ENCODE data around the gene PGAP3. TPM values are rescaled to one million over a fixed set of nuclear protein-coding genes. Genes with fewer than 3 reads are reported as not detected.

PGAP3 gene
- total RNA-seq, 1 experiment from 2014 or later: 13.2 TPM

GRCh38 chr17:39661744-39662541, 25.9 kb downstream of the PGAP3 start:
- Mint-ChIP-seq H3K27me3 (ENCODE audit: insufficient read depth, unreplicated experiment) (peaks cover 14% of the 10 kb centered on the region), H3K27ac (ENCODE audit: low read depth, unreplicated experiment) (no peak overlapping the region), H3K4me3 (ENCODE audit: unreplicated experiment) (no peak overlapping the region), H3K4me1 (ENCODE audit: insufficient read depth, unreplicated experiment) (peaks cover 7% of the 10 kb centered on the region), H3K36me3 (ENCODE audit: insufficient read depth, unreplicated experiment) (peaks cover 6% of the 10 kb centered on the region), H3K9me3 (ENCODE audit: unreplicated experiment) (no peaks in the 10 kb centered on the region)
- DNase-seq (ENCODE audit: unreplicated experiment): no peak
- intact Hi-C loops (cut with micrococcal nuclease): no loop called here
- TF ChIP-seq, protein P1, sequence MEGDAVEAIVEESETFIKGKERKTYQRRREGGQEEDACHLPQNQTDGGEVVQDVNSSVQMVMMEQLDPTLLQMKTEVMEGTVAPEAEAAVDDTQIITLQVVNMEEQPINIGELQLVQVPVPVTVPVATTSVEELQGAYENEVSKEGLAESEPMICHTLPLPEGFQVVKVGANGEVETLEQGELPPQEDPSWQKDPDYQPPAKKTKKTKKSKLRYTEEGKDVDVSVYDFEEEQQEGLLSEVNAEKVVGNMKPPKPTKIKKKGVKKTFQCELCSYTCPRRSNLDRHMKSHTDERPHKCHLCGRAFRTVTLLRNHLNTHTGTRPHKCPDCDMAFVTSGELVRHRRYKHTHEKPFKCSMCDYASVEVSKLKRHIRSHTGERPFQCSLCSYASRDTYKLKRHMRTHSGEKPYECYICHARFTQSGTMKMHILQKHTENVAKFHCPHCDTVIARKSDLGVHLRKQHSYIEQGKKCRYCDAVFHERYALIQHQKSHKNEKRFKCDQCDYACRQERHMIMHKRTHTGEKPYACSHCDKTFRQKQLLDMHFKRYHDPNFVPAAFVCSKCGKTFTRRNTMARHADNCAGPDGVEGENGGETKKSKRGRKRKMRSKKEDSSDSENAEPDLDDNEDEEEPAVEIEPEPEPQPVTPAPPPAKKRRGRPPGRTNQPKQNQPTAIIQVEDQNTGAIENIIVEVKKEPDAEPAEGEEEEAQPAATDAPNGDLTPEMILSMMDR (IDR thresholded peaks at IDR 0.05; ENCODE audit: unreplicated experiment): no peak
- POLR2A ChIA-PET: no interaction called here
- CTCF ChIA-PET: no interaction called here
- BruUV-seq (replicated peaks): no TSS peak

DNA sequence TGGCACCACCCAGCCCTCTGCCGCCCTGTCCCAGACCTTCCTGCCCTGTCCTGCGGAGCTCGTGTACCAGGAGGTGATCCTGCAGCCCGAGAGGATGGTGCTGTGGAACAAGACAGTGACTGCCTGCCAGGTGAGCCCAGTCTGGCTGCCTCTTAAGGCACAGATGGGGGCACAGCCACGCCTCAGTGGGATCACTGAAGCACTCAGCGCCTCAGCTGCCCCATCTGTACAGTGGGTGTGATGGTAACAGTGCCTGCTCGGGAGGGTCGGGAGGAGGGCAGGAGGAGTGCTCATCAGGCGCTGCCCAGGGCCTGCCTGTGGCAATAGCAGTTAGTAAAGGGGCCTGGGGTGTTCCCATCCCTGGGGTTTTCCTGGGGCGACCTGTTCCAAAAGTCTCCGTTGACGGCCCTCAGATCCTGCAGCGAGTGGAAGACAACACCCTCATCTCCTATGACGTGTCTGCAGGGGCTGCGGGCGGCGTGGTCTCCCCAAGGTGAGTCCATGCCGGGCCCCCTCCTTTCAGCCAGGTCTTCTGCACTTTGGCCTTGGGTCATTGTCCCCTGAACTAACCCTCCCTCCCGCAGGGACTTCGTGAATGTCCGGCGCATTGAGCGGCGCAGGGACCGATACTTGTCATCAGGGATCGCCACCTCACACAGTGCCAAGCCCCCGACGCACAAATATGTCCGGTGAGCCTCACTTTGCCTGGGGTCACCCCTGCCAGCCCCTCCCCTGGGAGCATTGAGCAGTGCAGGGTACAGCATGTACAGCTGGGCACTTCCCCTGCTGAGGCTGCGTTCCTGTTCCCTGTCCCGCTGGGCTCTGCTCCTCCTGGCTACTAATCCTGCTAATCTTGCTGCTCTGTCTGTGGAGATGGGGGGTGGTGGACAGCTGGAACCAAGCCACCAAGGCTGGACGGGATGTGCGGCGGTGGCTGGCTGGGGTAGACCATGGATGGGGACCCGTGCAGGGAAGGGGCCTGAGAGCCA, 27.2 kb downstream of the PGAP3 start:
- no peaks in the 10 kb centered on the region for H3K9me3 Mint-ChIP-seq (ENCODE audit: unreplicated experiment)
- H3K4me1 Mint-ChIP-seq (ENCODE audit: insufficient read depth, unreplicated experiment): peaks cover 3% of the 10 kb centered on the region
- DNase-seq (ENCODE audit: unreplicated experiment): no peak
- peaks cover 11% of the 10 kb centered on the region for H3K36me3 Mint-ChIP-seq (ENCODE audit: insufficient read depth, unreplicated experiment)
- H3K4me3 Mint-ChIP-seq (ENCODE audit: unreplicated experiment): no peak overlapping the region
- POLR2A ChIA-PET: interaction anchor here (1.2 kb wide), 1 partner anchor 10 kb away, joined by 5 read pairs; no protein-coding TSS in a partner anchor
- intact Hi-C loops (cut with micrococcal nuclease): no loop called here
- CTCF ChIA-PET: no interaction called here
- H3K27me3 Mint-ChIP-seq (ENCODE audit: insufficient read depth, unreplicated experiment): peaks cover under 1% of the 10 kb centered on the region
- H3K27ac Mint-ChIP-seq (ENCODE audit: low read depth, unreplicated experiment): no peak overlapping the region
- TF ChIP-seq, protein P1 (IDR thresholded peaks at IDR 0.05; ENCODE audit: unreplicated experiment): no peak
- BruUV-seq (replicated peaks): no TSS peak

DNA sequence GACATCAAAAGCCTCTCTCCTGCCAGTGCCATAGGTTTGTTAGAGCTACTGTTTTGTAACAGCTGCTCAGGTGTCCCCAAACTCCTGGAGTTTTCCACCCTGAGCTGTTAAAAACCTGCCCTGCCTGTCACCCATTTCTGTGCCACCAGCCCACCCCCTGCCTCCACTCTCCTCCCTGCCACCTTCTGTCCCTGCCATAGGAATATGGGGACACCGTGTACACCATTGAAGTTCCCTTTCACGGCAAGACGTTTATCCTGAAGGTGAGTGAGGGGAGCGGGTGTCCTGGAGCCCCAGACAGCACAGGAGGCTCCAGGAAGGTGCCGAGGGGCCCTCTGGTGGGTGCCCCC, 27.9 kb downstream of the PGAP3 start:
- no TSS peak for BruUV-seq (replicated peaks)

More for the DNA sequence above, 27.9 kb downstream of the PGAP3 start:
- H3K4me3 Mint-ChIP-seq (ENCODE audit: unreplicated experiment): no peak overlapping the region
- peaks cover 19% of the 10 kb centered on the region for H3K36me3 Mint-ChIP-seq (ENCODE audit: insufficient read depth, unreplicated experiment)
- ChIA-PET POLR2A (interaction anchor here (1.2 kb wide), 1 partner anchor 11 kb away, joined by 5 read pairs; no protein-coding TSS in a partner anchor), CTCF (interaction anchor here (0.5 kb wide), 1 partner anchor 110 kb away, joined by 3 read pairs; no protein-coding TSS in a partner anchor)
- intact Hi-C loops (cut with micrococcal nuclease): no loop called here
- DNase-seq (ENCODE audit: unreplicated experiment): no peak
- no peaks in the 10 kb centered on the region for H3K9me3 Mint-ChIP-seq (ENCODE audit: unreplicated experiment)
- H3K4me1 Mint-ChIP-seq (ENCODE audit: insufficient read depth, unreplicated experiment): peaks cover 3% of the 10 kb centered on the region
- TF ChIP-seq, protein P1 (IDR thresholded peaks at IDR 0.05; ENCODE audit: unreplicated experiment): no peak
- no peaks in the 10 kb centered on the region for H3K27me3 Mint-ChIP-seq (ENCODE audit: insufficient read depth, unreplicated experiment)
- no peak overlapping the region for H3K27ac Mint-ChIP-seq (ENCODE audit: low read depth, unreplicated experiment)
